H54 (cell line): ENCODE measurements around the gene SCN10A.
A peak's percentile ranks its signal among the peaks of the same experiment; 100 is the strongest.

Experiments
- DNase-seq: peaks from one replicate; pipeline ENCODE4 v3.0.0; 2011; ENCODE audit warnings: low spot score, mixed read lengths; ENCODE audit not compliant: insufficient read length
- FAIRE-seq: peaks from 3 replicates; lab custom pipeline; 2011; peaks lifted over from hg19 to GRCh38; lab: Jason Lieb, UNC
- POLR2A ChIP-seq: IDR thresholded peaks from 2 replicates; pipeline ENCODE4 v1.6.1; 2011; ENCODE audit warnings: low read depth, mild to moderate bottlenecking, low read length

The SCN10A gene

DNA sequence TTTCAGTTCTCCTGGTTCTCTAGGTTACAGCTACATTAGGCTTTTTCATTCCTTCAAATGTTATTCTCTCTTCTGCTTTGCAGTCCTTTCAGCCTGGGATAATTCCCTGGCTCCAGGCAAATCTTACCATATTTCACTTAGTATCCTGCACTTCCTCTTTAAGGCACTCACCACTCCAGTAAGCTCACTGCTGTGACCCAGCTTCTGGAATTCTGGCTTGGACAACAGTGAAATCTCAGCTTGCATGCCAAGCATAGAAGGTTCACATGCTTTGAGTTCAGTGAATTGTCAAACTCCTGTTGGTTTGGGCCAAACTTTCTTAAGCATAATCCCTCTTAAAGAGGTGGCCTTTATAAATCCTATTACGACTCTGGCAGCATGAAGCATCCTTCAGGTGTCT, 69.4 kb downstream of the SCN10A start:
- DNase-seq (no peak), FAIRE-seq (no peak)
- no peak for TF ChIP-seq POLR2A

DNA sequence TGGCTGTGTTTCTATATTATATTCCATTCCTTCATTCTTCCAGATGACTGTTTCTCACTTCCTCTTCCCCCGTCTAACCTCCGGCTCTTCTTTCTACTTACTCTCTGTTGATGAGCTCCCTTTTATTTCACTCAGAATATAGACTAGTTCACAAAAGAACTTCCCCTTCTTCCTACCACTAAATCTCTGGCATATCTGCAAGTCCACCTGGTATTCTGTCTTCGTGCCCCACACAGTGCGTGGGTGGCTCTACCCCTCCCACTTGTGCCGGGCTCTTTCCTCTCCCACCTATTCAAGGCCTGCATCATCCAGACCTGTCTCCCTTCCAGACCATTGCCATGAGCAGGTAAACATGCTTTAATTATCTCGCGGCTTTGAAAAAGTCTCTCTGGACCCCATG, 73.0 kb downstream of the SCN10A start:
- FAIRE-seq = no peak

DNA sequence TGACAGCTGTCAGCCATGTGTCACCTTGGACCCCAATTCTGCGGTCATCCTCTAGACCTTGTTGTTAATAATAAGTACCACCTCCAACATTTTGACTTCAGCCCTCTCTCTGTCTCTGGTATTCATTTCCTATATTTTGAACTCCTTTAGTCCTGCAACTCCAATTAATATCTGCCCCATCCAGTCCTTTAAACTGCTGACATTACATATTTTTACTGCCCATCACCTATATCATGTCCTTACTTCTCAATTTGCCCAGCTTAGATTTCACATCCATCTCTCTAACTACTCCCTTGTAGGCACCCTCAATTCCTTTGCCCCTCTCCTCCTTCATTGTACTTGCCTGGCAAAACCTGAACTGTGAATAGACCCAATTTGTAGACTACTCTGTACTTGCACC, 73.5 kb downstream of the SCN10A start:
- no peak for DNase-seq

More for the DNA sequence above, 73.0 kb downstream of the SCN10A start:
- no peak for DNase-seq
- no peak for TF ChIP-seq POLR2A

DNA sequence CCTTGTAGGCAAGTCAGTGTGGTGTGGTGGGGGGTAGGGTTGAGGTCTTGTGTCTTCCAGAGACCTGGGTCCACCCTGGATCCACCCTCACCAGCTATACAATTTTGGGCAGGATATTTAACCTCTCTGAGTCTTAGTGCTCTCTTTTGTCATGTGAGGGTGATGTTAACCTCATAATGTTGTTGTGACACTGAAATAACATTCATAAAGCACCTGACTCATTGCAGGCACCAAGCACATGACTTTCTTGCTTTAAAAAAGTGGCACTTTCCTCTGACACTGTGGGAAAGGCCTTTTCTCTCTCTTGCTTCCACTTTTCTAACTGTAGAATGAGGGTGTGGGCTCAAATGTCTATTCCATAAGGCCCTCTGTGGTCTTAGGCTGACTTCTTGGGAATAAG, 75.5 kb downstream of the SCN10A start:
- TF ChIP-seq POLR2A = no peak
- FAIRE-seq (no peak), DNase-seq (no peak)

More for the DNA sequence above, 73.5 kb downstream of the SCN10A start:
- FAIRE-seq = no peak
- no peak for TF ChIP-seq POLR2A

DNA sequence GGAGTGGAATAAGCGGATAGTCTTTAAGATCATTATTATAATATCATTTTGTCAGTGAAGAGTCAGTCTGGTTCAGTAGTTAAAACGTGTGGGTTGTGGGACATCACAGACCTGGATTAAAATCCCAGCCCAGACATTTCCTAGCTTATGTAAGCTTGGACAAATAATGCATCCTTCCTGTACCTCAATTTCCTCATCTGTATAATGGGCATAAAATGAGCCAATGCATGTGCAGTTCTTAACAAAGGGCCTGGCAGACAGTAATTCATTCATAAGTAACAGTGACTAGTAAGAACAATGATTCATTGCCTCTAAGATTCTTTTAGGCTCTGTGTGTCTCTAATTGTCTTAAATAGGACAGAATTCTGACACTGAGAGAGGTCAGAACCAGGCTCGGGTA, 76.1 kb downstream of the SCN10A start:
- no peak for TF ChIP-seq POLR2A
- FAIRE-seq (no peak), DNase-seq (no peak)

DNA sequence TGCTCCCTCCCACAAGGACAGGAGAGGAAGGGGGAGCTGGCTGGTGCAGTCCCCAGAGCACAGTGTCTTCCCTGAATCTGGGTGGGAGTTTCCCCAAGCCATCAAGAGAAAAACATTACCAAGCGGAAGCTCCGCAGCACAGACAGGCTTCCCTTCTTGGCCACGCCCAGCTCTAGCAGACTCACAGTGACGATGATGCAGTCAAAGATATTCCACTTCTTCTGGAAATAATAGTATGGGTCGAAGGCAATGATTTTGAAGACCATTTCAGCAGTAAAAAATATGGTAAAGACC, 76.7 kb downstream of the SCN10A start:
- DNase-seq = no peak
- TF ChIP-seq POLR2A = no peak
- FAIRE-seq = no peak

DNA sequence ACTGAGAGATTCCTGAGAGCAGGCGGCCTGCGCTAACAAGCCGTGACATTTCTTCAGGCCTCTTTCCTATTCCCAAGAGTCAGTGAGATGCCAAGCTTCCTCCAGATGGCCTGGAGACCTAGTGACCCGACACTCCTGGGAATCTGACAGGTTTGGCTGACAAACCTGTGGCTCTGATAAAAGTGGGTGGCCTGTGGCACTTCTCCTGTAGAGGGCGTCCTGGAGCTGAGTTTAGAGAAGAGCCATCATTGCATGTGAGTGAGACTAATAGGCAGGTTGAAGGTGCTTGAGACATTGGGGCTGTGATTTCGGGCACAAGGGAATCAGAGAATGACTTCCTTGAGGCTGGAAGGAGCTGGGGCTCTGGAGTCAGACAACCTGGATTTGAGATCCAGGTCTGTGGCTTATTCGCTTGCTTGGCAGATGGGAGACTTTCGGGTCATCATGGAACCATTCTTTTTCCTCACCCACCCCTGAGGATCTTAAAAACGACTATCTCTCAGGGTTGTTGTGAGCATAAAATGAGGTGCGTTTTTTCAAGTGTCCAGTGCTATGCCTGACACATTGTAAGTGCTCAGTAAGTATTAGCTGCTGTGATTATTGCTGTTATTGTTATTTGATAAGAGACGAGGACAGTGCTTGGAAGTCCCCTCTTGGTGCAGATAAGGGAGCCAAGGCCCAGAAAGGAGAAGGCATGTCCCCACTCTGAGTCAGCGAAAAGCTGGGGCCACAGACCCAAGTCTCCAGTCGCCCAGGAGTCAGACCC, 77.2 kb downstream of the SCN10A start:
- TF ChIP-seq POLR2A = no peak
- FAIRE-seq (no peak), DNase-seq (peak; percentile 60)

DNA sequence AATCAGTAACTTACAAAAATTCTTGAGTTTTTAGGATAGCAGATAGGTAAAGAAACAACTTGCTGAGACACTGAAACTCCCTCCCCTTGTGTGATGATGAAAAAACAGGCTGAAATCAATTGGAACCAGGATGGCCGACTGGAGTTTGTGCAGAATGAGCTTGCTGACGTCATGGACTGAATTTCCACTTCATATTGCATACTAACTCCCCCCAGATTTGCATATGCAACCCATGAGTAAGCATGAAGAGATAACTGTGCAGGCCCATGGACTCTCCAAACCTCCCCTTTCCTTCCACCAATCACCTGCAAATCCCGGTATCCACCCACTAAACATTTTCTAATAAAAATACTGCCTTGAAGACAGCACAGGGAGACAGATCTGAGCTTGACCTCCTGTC, 84.5 kb downstream of the SCN10A start:
- no peak for TF ChIP-seq POLR2A
- no peak for FAIRE-seq
- DNase-seq = no peak

DNA sequence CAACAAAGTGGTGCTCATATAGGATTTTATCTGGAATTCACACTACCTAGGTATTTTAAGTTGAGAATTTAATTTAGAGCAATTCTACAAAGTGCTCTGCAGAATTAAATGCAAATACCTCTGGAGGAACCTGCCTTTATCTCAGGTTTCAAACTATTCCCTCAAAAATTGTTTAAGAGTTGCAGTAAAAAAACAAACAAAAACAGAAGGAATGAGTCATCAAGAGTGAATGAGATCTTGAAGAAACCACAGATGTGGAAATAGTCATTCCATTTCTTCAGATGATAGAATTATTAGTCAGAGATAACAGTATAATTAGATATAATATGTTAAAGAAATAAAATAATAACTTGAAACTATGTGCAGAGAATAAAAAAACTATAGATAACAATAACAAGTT, 85.7 kb downstream of the SCN10A start:
- TF ChIP-seq POLR2A = no peak
- DNase-seq = no peak
- FAIRE-seq = no peak

DNA sequence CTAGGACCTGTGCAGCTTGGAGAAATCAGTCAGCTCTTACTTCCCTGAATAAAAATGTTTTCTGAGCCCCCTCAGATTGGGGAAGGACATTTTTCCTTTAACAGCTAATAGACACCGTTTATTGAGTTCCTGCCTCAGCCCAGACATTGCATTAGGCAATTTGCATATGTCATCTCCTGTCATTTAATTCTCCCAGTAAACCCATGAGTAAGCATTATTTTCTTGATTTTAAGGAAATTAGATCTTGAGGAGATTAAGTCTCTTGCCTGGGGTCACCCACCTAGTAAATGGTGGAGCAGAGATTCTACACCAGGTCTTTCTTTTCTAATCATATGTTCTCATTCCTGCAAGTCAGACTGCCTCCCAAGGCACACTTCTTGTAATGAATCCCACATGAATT, 88.0 kb downstream of the SCN10A start:
- DNase-seq (no peak), FAIRE-seq (no peak)
- no peak for TF ChIP-seq POLR2A

DNA sequence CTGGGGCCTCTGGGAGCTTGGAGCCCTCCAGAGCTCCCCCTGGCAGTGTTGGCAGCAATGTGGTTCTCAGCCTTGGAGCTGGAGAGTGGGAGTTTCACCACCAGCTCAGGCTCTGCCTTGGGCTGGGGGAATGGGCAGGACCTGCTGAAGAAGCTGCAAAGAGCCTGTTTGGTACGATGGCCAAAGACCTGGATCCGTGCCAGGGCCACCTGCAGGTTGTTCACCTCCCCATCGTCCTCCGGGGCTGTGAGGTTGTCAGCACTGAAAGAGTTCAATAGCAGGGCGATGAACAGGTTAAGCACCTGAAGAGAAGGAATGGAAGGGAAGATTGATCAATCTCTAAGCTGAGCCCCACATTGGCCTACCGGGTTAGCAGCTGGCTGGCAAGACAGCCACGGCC, 89.3 kb downstream of the SCN10A start:
- FAIRE-seq = no peak
- no peak for DNase-seq
- TF ChIP-seq POLR2A = no peak

DNA sequence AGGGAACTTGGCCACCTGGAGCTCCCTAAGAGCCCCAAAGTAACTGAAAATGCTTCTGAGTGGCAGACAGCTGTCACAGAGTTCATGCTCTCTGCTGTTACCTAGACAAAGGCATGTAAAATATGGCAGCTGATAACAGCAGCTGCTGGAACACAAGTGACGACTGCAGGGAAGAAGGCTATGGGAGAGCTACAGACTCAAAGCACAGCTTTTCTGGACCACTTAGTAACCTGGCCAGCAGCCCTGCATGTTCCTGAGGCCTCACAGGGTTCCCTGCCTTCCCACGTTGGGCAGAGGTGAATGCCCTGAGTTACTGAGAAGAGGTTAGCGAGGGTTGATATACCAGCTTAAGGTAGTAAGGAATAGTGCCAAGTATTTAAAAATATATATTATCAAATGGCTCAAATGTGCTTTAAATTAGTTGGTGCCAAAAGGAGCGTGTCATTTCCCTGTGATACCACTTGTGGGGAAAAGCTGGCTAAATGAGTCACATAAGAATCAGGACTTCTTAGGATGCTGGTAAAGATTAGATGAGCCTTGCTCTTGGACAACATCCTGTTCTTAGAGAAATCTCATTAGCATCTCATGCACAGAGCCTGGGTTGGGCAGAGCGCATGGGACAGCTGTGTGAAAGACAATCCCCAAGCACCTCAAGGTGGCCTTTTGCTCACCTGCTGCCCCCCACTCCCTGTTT, 90.1 kb downstream of the SCN10A start:
- TF ChIP-seq POLR2A = no peak
- FAIRE-seq (no peak), DNase-seq (no peak)

DNA sequence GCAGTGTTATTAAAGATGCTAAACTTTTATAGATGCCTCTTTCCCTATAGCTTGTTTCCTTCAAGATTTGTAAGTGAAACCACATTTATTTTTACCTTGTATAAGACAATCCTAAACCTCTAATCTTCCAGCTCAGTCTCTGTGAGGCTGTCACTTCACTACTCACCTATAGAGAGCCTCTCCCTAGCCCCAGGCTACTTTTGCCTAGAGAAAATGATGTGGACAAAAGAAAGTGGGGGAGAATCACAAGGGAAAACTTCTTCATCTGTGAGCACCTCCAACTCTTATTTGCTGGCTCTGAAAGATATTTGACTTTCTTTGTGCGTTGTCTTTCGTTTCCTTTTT, 91.7 kb downstream of the SCN10A start:
- no peak for FAIRE-seq

DNA sequence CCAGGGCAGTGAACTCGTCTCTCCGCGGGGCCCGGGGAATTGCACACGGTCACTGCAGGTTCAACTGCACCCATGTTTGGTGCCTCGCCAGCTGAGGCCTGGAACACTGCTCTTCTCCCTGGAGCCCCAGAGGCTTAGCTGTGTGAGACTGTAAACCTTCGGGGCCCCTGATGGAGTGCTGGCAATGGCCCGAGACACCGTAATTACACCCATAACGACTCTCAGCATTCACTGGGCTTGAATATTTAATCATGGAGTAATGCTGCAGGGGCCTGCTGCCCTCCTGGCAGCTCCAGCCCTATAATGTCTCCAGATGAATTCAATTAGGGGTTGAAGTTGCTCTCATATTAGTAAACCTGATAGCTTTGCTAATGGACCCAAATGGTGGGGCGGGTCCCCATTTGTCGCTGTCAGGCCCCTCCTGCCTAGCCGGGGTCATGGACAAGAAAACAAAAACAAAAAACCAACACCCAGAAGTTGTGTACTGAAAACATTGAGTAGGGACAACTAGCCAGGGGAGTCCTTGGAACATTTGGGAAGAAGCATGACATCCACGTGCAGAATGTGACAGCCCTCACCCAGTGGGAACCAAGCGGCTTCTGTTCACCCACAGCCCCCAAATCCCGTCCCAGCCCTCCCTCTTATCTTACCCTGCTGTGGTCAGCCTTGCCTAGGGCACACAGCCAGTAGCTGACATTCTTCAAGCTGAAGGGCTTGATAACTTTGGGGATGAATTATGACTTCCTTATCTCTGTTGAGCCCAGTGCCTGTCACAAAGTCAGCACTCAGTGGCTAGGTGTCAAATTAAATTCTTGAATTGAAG, 92.2 kb downstream of the SCN10A start:
- DNase-seq (no peak), FAIRE-seq (no peak)
- TF ChIP-seq POLR2A = no peak

More for the DNA sequence above, 91.7 kb downstream of the SCN10A start:
- no peak for DNase-seq
- no peak for TF ChIP-seq POLR2A
